AG04450 (cell line): ENCODE measurements around the gene ABL1. TPM values are rescaled to one million over a fixed set of nuclear protein-coding genes. Genes with fewer than 3 reads are reported as not detected.

ENCODE experiments used
- CTCF ChIA-PET: fragments of 300-600, 350-600 bp; formaldehyde crosslinking; extraction: SDS; loops from one replicate; lab custom pipeline; 2022; ENCODE audit warnings: antibody characterized with exemption, inconsistent platforms; lab: Charles Lee
- POLR2A ChIA-PET: fragments of 350-600 bp; formaldehyde crosslinking; extraction: SDS; loops from one replicate; lab custom pipeline; 2021; ENCODE audit warnings: antibody characterized with exemption, inconsistent platforms; lab: Yijun Ruan, JAX
- DNase-seq: peaks from one replicate; pipeline ENCODE4 v3.0.0-alpha.2; 2011; ENCODE audit warnings: low read depth, low spot score
- H3K27ac ChIP-seq: one replicate; pipeline ENCODE4 v1.5.1; 2012; ENCODE audit warnings: low read depth, low read length, control low read depth
- H3K27me3 ChIP-seq: one replicate; pipeline ENCODE4 v1.6.0; 2012; ENCODE audit warnings: low read length; ENCODE audit not compliant: control insufficient read depth, insufficient read depth
- H3K4me3 ChIP-seq: 2 replicates; pipeline ENCODE4 v1.5.1; 2011; ENCODE audit warnings: mild to moderate bottlenecking, low read depth, low read length, control low read depth
- H3K9me3 ChIP-seq: 2 replicates; pipeline ENCODE4 v1.5.1; 2012; ENCODE audit warnings: low read length; ENCODE audit not compliant: control insufficient read depth, insufficient read depth
- polyA plus RNA-seq: library from polyadenylated mRNA; depleted of rRNA; stranded (reverse); fragments of >200 nt; gene quantifications from 2 replicates; pipeline ENCODE4 v1.2.3, GENCODE V29; 2011
- TF ChIP-seq, protein P1 (sequence below): IDR thresholded peaks from 2 replicates; pipeline ENCODE4 v1.5.1; 2011; ENCODE audit warnings: low read depth, low read length, control low read depth, inconsistent platforms

ABL1 gene
- polyA plus RNA-seq, 1 experiment = 37.5 TPM

DNA sequence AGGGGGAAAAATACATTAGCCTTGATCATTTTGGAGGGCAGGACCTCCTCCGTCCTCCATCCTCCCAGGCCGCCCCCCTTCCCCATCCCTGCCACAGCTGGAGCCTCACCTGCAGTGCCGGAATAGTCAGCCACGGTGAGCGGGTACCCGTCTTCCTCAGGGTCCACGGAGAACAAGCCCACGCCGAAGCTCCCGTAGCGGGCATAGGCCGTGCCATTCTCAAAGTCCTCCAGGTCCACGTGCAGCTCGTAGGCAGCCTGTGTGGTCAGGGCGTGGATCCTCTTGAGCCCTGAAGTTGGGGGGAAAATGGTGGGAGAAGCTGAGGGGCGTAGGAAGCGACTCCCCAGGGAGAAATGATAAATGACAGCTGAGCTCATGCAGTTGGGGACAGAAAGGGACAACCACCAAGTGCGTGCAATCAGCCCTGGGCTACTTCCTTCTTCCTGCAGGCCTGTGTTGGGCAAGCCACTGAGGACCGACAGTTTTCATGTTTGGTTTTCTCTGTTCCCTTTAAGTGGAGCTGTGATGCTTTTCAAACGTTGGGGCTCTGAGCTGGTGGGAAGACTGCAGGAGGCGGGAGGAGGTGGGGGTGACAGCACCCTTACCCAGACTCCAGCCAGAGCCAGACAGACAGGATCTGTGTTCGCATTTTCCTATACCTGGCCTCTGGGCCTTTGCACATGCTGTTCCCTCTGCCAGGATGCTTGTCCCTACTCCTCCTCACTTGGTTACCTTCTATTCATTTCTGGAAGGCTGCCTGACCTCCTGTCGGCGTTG lies 70.3 kb downstream of the ABL1 start:
- CTCF ChIA-PET = no interaction called here
- POLR2A ChIA-PET = no interaction called here
- no peak for DNase-seq
- Histone ChIP-seq H3K27ac (no peak overlapping the region), H3K9me3 (no peaks in the 10 kb centered on the region), H3K27me3 (peaks cover 3% of the 10 kb centered on the region), H3K4me3 (no peak overlapping the region)
- TF ChIP-seq, protein P1, sequence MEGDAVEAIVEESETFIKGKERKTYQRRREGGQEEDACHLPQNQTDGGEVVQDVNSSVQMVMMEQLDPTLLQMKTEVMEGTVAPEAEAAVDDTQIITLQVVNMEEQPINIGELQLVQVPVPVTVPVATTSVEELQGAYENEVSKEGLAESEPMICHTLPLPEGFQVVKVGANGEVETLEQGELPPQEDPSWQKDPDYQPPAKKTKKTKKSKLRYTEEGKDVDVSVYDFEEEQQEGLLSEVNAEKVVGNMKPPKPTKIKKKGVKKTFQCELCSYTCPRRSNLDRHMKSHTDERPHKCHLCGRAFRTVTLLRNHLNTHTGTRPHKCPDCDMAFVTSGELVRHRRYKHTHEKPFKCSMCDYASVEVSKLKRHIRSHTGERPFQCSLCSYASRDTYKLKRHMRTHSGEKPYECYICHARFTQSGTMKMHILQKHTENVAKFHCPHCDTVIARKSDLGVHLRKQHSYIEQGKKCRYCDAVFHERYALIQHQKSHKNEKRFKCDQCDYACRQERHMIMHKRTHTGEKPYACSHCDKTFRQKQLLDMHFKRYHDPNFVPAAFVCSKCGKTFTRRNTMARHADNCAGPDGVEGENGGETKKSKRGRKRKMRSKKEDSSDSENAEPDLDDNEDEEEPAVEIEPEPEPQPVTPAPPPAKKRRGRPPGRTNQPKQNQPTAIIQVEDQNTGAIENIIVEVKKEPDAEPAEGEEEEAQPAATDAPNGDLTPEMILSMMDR = no peak

- no peak for DNase-seq
- ChIA-PET CTCF (no interaction called here), POLR2A (no interaction called here)
- Histone ChIP-seq H3K9me3 (no peaks in the 10 kb centered on the region), H3K27ac (no peak overlapping the region), H3K27me3 (peaks cover 3% of the 10 kb centered on the region), H3K4me3 (no peak overlapping the region)
- TF ChIP-seq, protein P1 = no peak
These were observed 71.1 kb downstream of the ABL1 start for GRCh38 chr9:130905902-130906734.

DNA sequence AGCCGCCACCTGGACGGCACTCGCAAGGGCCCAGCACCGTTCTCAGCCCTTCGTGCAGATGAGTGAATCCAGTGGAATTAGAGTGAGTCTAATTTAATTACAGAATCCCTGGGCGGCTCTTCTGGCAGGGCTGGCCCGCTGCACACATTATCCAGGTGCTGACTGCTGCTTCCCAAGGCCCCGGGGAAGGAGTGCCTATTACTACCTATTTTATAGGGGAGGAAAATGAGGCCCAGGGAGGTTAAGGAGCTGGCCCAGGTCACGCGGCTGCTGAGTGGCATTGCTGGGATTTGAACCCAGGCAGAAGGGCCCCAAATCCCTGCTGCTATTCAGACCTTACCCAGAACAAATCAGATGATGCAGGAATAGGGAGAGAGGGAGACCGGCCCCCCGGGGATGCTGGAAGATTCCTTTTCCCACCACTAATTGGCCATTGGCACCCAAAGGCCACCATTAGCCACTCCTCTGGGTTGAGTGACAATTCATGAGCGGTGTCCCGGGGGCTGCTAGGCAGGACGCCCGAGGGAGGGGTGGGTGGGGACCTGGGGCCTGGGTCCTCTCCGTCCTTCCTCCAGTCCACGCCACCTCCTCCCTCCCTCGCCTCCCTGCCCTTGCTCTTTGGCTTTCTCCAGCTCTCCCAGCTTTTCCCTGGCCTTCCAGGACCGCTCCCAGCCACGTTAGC lies 71.8 kb downstream of the ABL1 start:
- Histone ChIP-seq H3K27me3 (peaks cover 3% of the 10 kb centered on the region), H3K27ac (no peak overlapping the region), H3K9me3 (no peaks in the 10 kb centered on the region), H3K4me3 (no peak overlapping the region)
- DNase-seq = no peak
- TF ChIP-seq, protein P1 = no peak
- POLR2A ChIA-PET = no interaction called here
- CTCF ChIA-PET = interaction anchor here (0.7 to 1.4 kb wide), 3 partner anchors 12 to 663 kb away, joined by 3 to 6 read pairs (median 4); no protein-coding TSS in a partner anchor

DNA sequence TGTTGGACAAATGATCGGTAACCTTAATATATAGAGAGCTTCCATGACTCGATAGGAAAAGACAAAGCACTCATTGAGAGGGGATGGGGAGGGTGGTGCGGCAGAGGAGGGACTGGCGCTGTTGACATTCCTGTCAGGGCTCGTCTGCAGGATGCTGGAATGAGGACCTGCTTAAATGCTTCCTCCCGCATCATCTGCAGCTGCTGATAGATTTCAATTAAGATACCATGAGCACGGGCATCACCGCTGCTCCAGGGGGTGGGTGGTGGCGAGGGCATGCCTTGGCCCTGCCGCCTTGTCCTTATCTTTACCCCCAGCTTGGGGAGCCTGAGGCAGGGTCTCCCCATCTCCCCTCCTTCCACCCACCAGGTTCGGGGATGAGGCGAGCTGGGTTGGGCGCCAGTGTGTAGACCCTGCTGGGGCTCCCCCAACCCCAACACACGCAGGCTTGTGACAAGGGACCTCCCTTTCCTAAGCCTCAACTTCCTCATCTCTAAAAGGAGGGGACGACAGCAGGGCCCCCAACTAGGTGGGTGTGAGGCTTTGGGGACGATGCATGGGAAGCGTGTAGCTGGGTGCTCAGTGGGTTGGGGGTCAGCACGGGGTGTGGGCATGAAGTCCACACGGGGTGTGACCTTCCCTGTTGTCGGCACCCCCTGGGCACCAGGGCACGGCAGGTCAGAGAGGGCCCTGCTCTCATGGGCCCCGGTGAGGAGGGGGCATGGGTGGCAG lies 73.3 kb downstream of the ABL1 start:
- Histone ChIP-seq H3K27ac (no peak overlapping the region), H3K4me3 (no peak overlapping the region), H3K27me3 (peaks cover 3% of the 10 kb centered on the region), H3K9me3 (no peaks in the 10 kb centered on the region)
- ChIA-PET POLR2A (no interaction called here), CTCF (interaction anchor here (0.7 to 1.4 kb wide), 3 partner anchors 14 to 90 kb away, joined by 3 to 6 read pairs (median 5); no protein-coding TSS in a partner anchor)
- TF ChIP-seq, protein P1 = no peak
- DNase-seq = no peak
